Body of pancreas (tissue), 4 donors: ENCODE measurements around the gene KCNN3. TPM values are rescaled to one million over a fixed set of nuclear protein-coding genes. Genes with fewer than 3 reads are reported as not detected.

ENCODE experiments used
- ATAC-seq: fragments of 150-250 bp; one replicate; pipeline ENCODE4 v1.9.1; 2016
- DNase-seq, 4 donors: peaks; one replicate each; pipeline ENCODE4 v3.0.0-alpha.2; 2019
- H3K27ac ChIP-seq, 4 donors: fragments of 200-600 bp; sonication (generic); 1 replicate in 3 of 4; 2 replicates in 1 of 4; pipeline versions ENCODE4 v1.5.1 to v1.6.1; 2016 to 2019; ENCODE audit warnings: mild to moderate bottlenecking in 1 of 4, mixed read lengths in 1 of 4, moderate library complexity in 1 of 4
- H3K27me3 ChIP-seq, 2 donors: fragments of 200-600 bp; sonication (generic); one replicate each; pipeline ENCODE4 v1.6.0; 2016; ENCODE audit warnings: mild to moderate bottlenecking in 1 of 2
- H3K36me3 ChIP-seq, 2 donors: fragments of 200-600 bp; sonication (generic); replicated peaks in 1 of 2; 2 replicates each; pipeline ENCODE4 v1.5.1; 2016; ENCODE audit warnings: low read depth in 2 of 2; ENCODE audit not compliant: insufficient read depth in 1 of 2
- H3K4me1 ChIP-seq: fragments of 200-600 bp; sonication (generic); one replicate; pipeline ENCODE4 v1.6.0; 2016
- H3K4me3 ChIP-seq, 2 donors: fragments of 200-600 bp; sonication (generic); 1 replicate in 1 of 2; 2 replicates in 1 of 2; pipeline ENCODE4 v1.5.1; 2016 to 2019
- H3K9me3 ChIP-seq, 3 donors: fragments of 200-600 bp; sonication (generic); 1 replicate in 2 of 3; 2 replicates in 1 of 3; pipeline ENCODE4 v1.5.1; 2016
- POLR2A ChIP-seq, 3 donors: fragments of 450-650 bp; IDR thresholded peaks; one replicate each; pipeline ENCODE4 v1.6.1; 2016; ENCODE audit warnings: antibody characterized with exemption in 3 of 3, mild to moderate bottlenecking in 2 of 3
- WGBS, 2 donors: methylation state at CpG; one replicate each; pipeline ENCODE4 v1.1.5; 2017; 5-methylcytosine and 5-hydroxymethylcytosine counted together
- intact Hi-C: fragments of 100-400 bp; cut with DNase I; formaldehyde crosslinking; loops from one replicate; pipeline ENCODE4 v1.15.1; 2023
- total RNA-seq, 2 donors: library from RNA; depleted of rRNA; stranded (reverse); fragments of >200 nt; gene quantifications; one replicate each; pipeline ENCODE4 v1.1.0, GENCODE V29; 2016
- TF ChIP-seq, protein P1 (sequence below), 7 experiments: fragments of 450-650 bp in 4 of 7; fragments of 200-600 bp in 3 of 7; sonication (generic) in 3 of 7; IDR thresholded peaks; one replicate each; pipeline ENCODE4 v1.5.1; 2016 to 2019; ENCODE audit warnings: antibody characterized with exemption in 7 of 7

Gene KCNN3
- total RNA-seq, 2 donors from 2014 or later, result 0.33 to 1.6 TPM

- 78 to 96% methylated on average over 1 of the region's 1 CpG for whole genome bisulfite sequencing, 2 donors
- Histone ChIP-seq H3K4me1 (no peaks in the 10 kb centered on the region), H3K36me3 (no peaks in the 10 kb centered on the region), H3K27me3 (no peaks in the 10 kb centered on the region), H3K27ac (no peak overlapping the region), H3K4me3 (no peak overlapping the region), H3K9me3 (no peaks in the 10 kb centered on the region)
- no peak for DNase-seq
- no peak for ATAC-seq
- TF ChIP-seq POLR2A (IDR thresholded peaks at IDR 0.05), result no peak
- TF ChIP-seq, protein P1, sequence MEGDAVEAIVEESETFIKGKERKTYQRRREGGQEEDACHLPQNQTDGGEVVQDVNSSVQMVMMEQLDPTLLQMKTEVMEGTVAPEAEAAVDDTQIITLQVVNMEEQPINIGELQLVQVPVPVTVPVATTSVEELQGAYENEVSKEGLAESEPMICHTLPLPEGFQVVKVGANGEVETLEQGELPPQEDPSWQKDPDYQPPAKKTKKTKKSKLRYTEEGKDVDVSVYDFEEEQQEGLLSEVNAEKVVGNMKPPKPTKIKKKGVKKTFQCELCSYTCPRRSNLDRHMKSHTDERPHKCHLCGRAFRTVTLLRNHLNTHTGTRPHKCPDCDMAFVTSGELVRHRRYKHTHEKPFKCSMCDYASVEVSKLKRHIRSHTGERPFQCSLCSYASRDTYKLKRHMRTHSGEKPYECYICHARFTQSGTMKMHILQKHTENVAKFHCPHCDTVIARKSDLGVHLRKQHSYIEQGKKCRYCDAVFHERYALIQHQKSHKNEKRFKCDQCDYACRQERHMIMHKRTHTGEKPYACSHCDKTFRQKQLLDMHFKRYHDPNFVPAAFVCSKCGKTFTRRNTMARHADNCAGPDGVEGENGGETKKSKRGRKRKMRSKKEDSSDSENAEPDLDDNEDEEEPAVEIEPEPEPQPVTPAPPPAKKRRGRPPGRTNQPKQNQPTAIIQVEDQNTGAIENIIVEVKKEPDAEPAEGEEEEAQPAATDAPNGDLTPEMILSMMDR (IDR thresholded peaks at IDR 0.05), result no peak
- intact Hi-C loops, result no loop called here
These were observed 31.5 kb upstream of the KCNN3 start for GRCh38 chr1:154901591-154901990.

GRCh38 chr1:154899041-154899440 lies 29.0 kb upstream of the KCNN3 start:
- Histone ChIP-seq H3K9me3 (no peaks in the 10 kb centered on the region), H3K4me3 (no peak overlapping the region), H3K36me3 (no peaks in the 10 kb centered on the region), H3K27me3 (no peaks in the 10 kb centered on the region), H3K27ac (no peak overlapping the region), H3K4me1 (no peaks in the 10 kb centered on the region)
- intact Hi-C loops, result no loop called here
- TF ChIP-seq, protein P1 (IDR thresholded peaks at IDR 0.05), result no peak
- TF ChIP-seq POLR2A (IDR thresholded peaks at IDR 0.05), result no peak
- ATAC-seq (no peak), DNase-seq (no peak)
- 83 to 86% methylated on average over 6 of the region's 6 CpGs for WGBS, 2 donors

- TF ChIP-seq, protein P1 (IDR thresholded peaks at IDR 0.05), result no peak
- TF ChIP-seq POLR2A (IDR thresholded peaks at IDR 0.05), result no peak
- intact Hi-C loops, result no loop called here
- ATAC-seq (no peak), DNase-seq (no peak)
- Histone ChIP-seq H3K36me3 (no peaks in the 10 kb centered on the region), H3K4me1 (no peaks in the 10 kb centered on the region), H3K4me3 (no peak overlapping the region), H3K27me3 (no peaks in the 10 kb centered on the region), H3K9me3 (no peaks in the 10 kb centered on the region), H3K27ac (no peak overlapping the region)
- 71 to 72% methylated on average over 9 to 10 of the region's 10 CpGs for WGBS, 2 donors
These were observed 26.7 kb upstream of the KCNN3 start for GRCh38 chr1:154896771-154897286.

- Histone ChIP-seq H3K4me3 (no peak overlapping the region), H3K9me3 (no peaks in the 10 kb centered on the region), H3K27me3 (no peaks in the 10 kb centered on the region), H3K4me1 (no peaks in the 10 kb centered on the region), H3K27ac (no peak overlapping the region), H3K36me3 (no peaks in the 10 kb centered on the region)
- intact Hi-C loops, result no loop called here
- DNase-seq (no peak), ATAC-seq (no peak)
- TF ChIP-seq, protein P1 (IDR thresholded peaks at IDR 0.05), result no peak
- no peak for TF ChIP-seq POLR2A (IDR thresholded peaks at IDR 0.05)
- WGBS, 2 donors, result 49 to 53% methylated on average over 7 of the region's 7 CpGs
These were observed 25.7 kb upstream of the KCNN3 start for GRCh38 chr1:154895798-154896197.

DNA sequence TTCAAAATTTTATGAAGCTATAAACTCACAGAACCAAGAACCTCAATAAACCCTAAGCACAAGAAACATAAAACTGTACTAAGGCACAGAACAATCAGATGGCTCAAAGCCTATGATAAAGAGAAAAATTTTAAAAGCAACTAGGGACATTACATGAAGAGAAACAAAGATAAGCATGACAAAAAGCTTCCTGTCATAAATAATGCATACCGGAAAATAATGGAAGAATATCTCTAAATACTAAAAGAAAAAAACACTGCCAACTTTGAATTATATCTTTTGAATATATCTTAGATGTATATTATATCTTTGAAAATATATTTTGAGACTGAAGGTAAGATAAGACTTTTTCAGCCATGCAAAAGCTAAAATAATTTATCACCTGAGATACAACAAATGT lies 21.4 kb upstream of the KCNN3 start:
- no peak for ATAC-seq
- no peak overlapping the region for H3K27ac ChIP-seq
- no peaks in the 10 kb centered on the region for H3K27me3 ChIP-seq
- H3K36me3 ChIP-seq, result no peaks in the 10 kb centered on the region
- H3K4me1 ChIP-seq, result no peaks in the 10 kb centered on the region
- H3K9me3 ChIP-seq, result no peaks in the 10 kb centered on the region
- 70 to 76% methylated on average over 1 of the region's 1 CpG for WGBS, 2 donors
- intact Hi-C loops, result no loop called here
- H3K4me3 ChIP-seq, result no peak overlapping the region
- no peak for DNase-seq
- TF ChIP-seq, protein P1 (IDR thresholded peaks at IDR 0.05), result no peak
- no peak for TF ChIP-seq POLR2A (IDR thresholded peaks at IDR 0.05)
